Measurements from ENCODE around the gene TENM4. TPM values are rescaled to one million over a fixed set of nuclear protein-coding genes. Genes with fewer than 3 reads are reported as not detected.

TENM4 gene
- polyA plus RNA-seq, 1 of the 3 experiments (the other 2 are of a cell fraction) = 16.7 TPM

GRCh38 chr11:78821371-78822306 is 619.2 kb downstream of the TENM4 start:
- no peak overlapping the region for H3K4me2 ChIP-seq
- no peaks in the 10 kb centered on the region for H4K20me1 ChIP-seq (ENCODE audit: insufficient read depth)
- no peak overlapping the region for H3K9ac ChIP-seq
- H3K36me3 ChIP-seq (replicated peaks in 1 of 2; ENCODE audit: control insufficient read depth in 1 of 2, insufficient read depth in 2 of 2, low read length in 1 of 2) = peaks cover 0 to 1% of the 10 kb centered on the region in 2 experiments
- H3K4me3 ChIP-seq (ENCODE audit: low read depth in 2 of 2, low read length in 1 of 2) = no peak overlapping the region
- H2AFZ ChIP-seq (ENCODE audit: low read depth) = no peak overlapping the region
- CTCF ChIA-PET = interaction anchor here (0.9 to 1.0 kb wide), 2 partner anchors 18 to 22 kb away, joined by 3 to 4 read pairs; no protein-coding TSS in a partner anchor
- no peaks in the 10 kb centered on the region for H3K27me3 ChIP-seq (ENCODE audit: insufficient read depth)
- WGBS (ENCODE audit: low lambda C conversion rate) = 83% methylated on average over 9 of the region's 9 CpGs
- no peaks in the 10 kb centered on the region for H3K79me2 ChIP-seq (ENCODE audit: insufficient read depth)
- no peak for DNase-seq
- H3K27ac ChIP-seq (ENCODE audit: low read depth in 2 of 2, low read length in 1 of 2) = no peak overlapping the region
- no peaks in the 10 kb centered on the region for H3K9me2 ChIP-seq
- peaks cover 0 to 11% of the 10 kb centered on the region in 2 experiments; a peak in 2 of 4 replicates for H3K4me1 ChIP-seq (ENCODE audit: control insufficient read depth in 1 of 2, insufficient read depth in 2 of 2, low read depth in 1 of 2, low read length in 1 of 2)
- TF ChIP-seq MAX (IDR thresholded peaks at IDR 0.05; ENCODE audit: low read depth) (no peak), YY1 (IDR thresholded peaks at IDR 0.05; ENCODE audit: low read depth) (no peak), FOSL2 (IDR thresholded peaks at IDR 0.05; ENCODE audit: borderline replicate concordance, low read depth) (no peak), NFIC (IDR thresholded peaks at IDR 0.05; ENCODE audit: borderline replicate concordance) (no peak), FOXJ3 (CRISPR knock-in tag; IDR thresholded peaks at IDR 0.05) (no peak), RFX5 (IDR thresholded peaks at IDR 0.05; ENCODE audit: low read length) (no peak), TAF1 (IDR thresholded peaks at IDR 0.05; ENCODE audit: borderline replicate concordance, low read depth, low read length) (no peak), TEAD4 (IDR thresholded peaks at IDR 0.05; ENCODE audit: borderline replicate concordance, insufficient read depth) (no peak), SIN3A (IDR thresholded peaks at IDR 0.05; ENCODE audit: borderline replicate concordance, low read depth, low read length) (no peak)
- POLR2A ChIA-PET = no interaction called here
- H3K9me3 ChIP-seq = no peaks in the 10 kb centered on the region
- no peaks in the 10 kb centered on the region for H3F3A ChIP-seq (replicated peaks; ENCODE audit: insufficient read depth)

DNA sequence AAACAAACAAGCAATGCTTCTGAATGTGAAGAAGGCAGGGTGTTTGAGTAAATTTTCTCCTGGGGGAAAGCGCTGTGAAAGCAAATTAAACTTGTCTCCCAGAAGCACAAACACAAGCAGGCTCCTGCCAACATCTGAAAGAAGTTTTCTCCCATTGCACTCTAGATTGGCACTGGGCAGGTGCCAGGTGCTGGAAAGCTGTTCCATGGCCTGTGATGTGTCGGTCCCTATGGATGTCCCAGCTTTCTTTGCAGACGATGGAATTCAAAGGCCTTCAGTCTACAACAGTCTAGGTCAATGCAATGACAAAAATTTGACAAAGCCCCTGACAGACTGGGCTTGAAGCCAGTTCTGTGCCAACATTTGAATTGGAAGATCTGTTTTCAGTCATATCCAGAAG is 620.1 kb downstream of the TENM4 start:
- H3K27ac ChIP-seq (ENCODE audit: low read depth in 2 of 2, low read length in 1 of 2) = peak overlapping the region in 1 of 2 experiments; percentile 22; a peak in 1 of 4 replicates
- POLR2A ChIA-PET = no interaction called here
- H2AFZ ChIP-seq (ENCODE audit: low read depth) = no peak overlapping the region
- H3K36me3 ChIP-seq (replicated peaks in 1 of 2; ENCODE audit: control insufficient read depth in 1 of 2, insufficient read depth in 2 of 2, low read length in 1 of 2) = peaks cover 0 to 2% of the 10 kb centered on the region in 2 experiments
- CTCF ChIA-PET = interaction anchor here (0.5 to 3.2 kb wide), 5 partner anchors 11 to 220 kb away, joined by 3 to 13 read pairs (median 4); no protein-coding TSS in a partner anchor
- 100% methylated on average over 1 of the region's 3 CpGs for WGBS (ENCODE audit: low lambda C conversion rate)
- no peak for TF ChIP-seq MEF2A (IDR thresholded peaks at IDR 0.05; ENCODE audit: borderline replicate concordance, low read depth)
- TF ChIP-seq NRF1 (IDR thresholded peaks at IDR 0.05; ENCODE audit: low read depth, low read length) = no peak
- TF ChIP-seq TCF12 (IDR thresholded peaks at IDR 0.05) = no peak
- no peak for TF ChIP-seq NFIC (IDR thresholded peaks at IDR 0.05; ENCODE audit: borderline replicate concordance)
- TF ChIP-seq YY1 (IDR thresholded peaks at IDR 0.05; ENCODE audit: low read depth) = no peak
- TF ChIP-seq TAF1 (IDR thresholded peaks at IDR 0.05; ENCODE audit: borderline replicate concordance, low read depth, low read length) = no peak
- TF ChIP-seq SIN3A (IDR thresholded peaks at IDR 0.05; ENCODE audit: borderline replicate concordance, low read depth, low read length) = no peak
- no peaks in the 10 kb centered on the region for H4K20me1 ChIP-seq (ENCODE audit: insufficient read depth)
- no peak overlapping the region for H3K4me3 ChIP-seq (ENCODE audit: low read depth in 2 of 2, low read length in 1 of 2)
- H3K4me2 ChIP-seq = no peak overlapping the region
- no peaks in the 10 kb centered on the region for H3K79me2 ChIP-seq (ENCODE audit: insufficient read depth)
- no peaks in the 10 kb centered on the region for H3F3A ChIP-seq (replicated peaks; ENCODE audit: insufficient read depth)
- DNase-seq = no peak
- peaks cover 0 to 11% of the 10 kb centered on the region in 2 experiments; a peak in 2 of 4 replicates for H3K4me1 ChIP-seq (ENCODE audit: control insufficient read depth in 1 of 2, insufficient read depth in 2 of 2, low read depth in 1 of 2, low read length in 1 of 2)
- no peaks in the 10 kb centered on the region for H3K9me2 ChIP-seq
- H3K27me3 ChIP-seq (ENCODE audit: insufficient read depth) = no peaks in the 10 kb centered on the region
- no peaks in the 10 kb centered on the region for H3K9me3 ChIP-seq
- H3K9ac ChIP-seq = no peak overlapping the region

All from SK-N-SH (cell line).